ENCODE data around the gene SLC35F2.

DNA sequence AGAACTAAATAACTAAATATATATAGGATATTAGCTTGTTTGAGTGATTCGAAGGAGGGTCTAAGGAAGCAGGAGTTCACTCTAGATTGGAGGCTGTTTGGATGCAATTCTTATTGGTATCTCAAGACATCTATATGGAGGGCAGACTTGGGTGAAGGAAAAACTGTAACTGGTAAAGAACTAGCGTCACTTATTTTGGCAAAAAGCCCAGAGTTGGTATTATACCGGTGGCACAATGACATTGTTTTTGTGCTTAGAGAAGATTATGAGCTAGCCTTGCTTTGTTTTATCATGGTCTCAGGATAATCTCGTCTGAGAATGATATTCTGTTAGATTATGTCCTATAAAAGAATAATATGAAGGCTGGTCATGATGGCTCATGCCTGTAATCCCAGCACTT lies 6.0 kb upstream of the SLC35F2 start:
- TF ChIP-seq CTCF (IDR thresholded peaks at IDR 0.05) (no peak), ZFX (IDR thresholded peaks at IDR 0.05; ENCODE audit: borderline replicate concordance) (no peak)

Measured in 22Rv1 (cell line).